ENCODE data around the gene TMEM238.
A peak's percentile ranks its signal among the peaks of the same experiment; 100 is the strongest.

TMEM238 gene

DNA sequence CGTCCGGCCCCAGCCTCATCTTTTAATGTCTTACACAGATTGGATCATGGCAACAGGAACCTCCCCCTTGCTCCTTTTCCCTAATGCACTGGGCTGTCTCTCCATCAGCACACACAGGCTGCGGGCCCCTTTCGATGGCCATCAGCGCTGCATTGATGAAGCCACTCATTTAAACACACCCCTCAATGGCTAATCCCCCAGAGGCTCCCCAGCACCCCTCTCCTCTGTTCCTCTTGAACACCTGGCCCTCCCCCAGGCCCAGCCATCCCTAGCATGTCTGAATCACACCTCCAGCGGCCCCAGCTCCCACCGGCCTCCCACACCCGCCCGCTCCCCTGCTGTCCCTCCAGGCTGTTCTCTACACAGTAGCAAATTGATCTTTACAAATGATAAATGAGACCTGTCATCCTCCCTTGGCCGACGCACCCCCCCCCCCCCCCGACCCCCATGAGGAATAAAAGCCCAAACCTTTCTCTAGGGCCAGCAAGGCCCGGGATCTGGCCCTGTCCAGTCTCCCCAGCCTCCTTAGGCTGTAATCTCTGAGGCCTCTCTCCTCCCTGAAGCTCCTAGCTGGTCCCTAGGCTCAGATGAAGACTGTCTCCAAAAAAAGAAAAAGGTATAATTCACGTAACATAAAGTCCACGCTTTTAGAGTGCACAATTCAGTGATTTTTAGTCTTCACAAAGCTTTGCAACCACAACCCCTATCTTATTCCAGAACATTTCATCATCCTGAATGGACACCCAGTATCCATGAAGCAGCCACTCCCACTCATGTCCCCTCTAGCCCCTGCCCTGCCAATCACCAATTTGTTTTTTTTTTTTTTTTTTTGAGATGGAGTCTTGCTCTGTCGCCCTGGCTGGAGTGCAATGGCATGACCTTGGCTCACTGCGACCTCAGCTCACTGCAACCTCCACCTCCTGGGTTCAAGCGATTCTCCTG, 9.0 kb upstream of the TMEM238 start:
- no peak for DNase-seq (ENCODE audit: low read depth, low spot score)
- TF ChIP-seq EZH2 (IDR thresholded peaks at IDR 0.05) (no peak), FOXP2 (optimal IDR thresholded peaks at IDR 0.05; ENCODE audit: control extremely low read depth, extremely low read length, insufficient read depth) (no peak), POLR2AphosphoS5 (IDR thresholded peaks at IDR 0.05; ENCODE audit: borderline replicate concordance, low read depth, low read length) (no peak)
- Histone ChIP-seq H3K9ac (ENCODE audit: insufficient read length) (no peak overlapping the region), H3K4me3 (no peak overlapping the region), H3K27ac (no peak overlapping the region), H3K9me3 (ENCODE audit: low read depth, low read length) (no peaks in the 10 kb centered on the region), H3K36me3 (ENCODE audit: insufficient read depth, low read length) (peaks cover 24% of the 10 kb centered on the region)

DNA sequence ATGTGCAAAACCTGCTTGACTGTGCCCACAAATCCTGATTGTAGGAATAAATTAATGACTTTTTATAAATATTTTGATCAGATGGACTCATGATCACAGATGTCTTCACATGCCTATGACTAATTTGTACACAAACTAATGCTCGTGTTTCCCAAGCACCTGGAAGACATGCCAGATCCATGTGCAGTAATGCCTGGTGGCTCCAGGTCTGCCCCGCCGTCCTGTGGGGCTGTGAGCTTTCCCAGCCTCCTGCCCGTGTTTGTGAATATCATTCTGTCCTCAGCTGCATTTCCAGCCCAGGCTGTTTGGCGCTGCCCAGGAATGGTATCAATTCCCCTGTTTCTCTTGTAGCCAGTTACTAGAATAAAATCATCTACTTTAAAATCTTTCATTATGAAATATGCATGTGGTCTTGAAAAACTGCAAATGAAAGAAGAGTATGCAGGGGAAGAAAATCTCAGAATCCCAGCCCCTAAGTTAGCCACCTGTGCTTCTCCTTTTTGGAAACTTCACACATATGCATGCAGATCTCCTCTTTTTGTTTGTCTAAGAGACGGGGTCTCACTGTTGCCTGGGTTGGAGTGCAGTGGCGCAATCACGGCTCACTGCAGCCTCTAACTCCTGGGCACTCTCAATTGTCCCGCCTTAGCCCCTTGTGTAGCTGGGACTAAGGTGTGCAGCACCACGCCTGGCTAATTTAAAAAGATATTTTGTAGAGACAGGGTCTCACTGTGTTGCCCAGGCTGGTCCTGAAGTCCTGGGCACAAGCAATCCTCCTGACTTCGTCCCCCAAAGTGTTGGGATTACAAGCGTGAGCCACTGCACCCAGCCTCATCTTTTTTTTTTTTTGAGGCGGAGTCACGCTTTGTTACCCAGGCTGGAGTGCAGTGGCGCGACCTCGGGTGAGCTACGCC, 7.9 kb upstream of the TMEM238 start:
- H3K9me3 ChIP-seq (ENCODE audit: low read depth, low read length) = no peaks in the 10 kb centered on the region
- DNase-seq (ENCODE audit: low read depth, low spot score) = no peak
- TF ChIP-seq POLR2AphosphoS5 (IDR thresholded peaks at IDR 0.05; ENCODE audit: borderline replicate concordance, low read depth, low read length) (no peak), FOXP2 (optimal IDR thresholded peaks at IDR 0.05; ENCODE audit: control extremely low read depth, extremely low read length, insufficient read depth) (no peak), EZH2 (IDR thresholded peaks at IDR 0.05) (no peak)
- no peak overlapping the region for H3K4me3 ChIP-seq
- H3K9ac ChIP-seq (ENCODE audit: insufficient read length) = no peak overlapping the region
- H3K27ac ChIP-seq = peak overlapping the region; percentile 48
- H3K36me3 ChIP-seq (ENCODE audit: insufficient read depth, low read length) = peaks cover 35% of the 10 kb centered on the region

DNA sequence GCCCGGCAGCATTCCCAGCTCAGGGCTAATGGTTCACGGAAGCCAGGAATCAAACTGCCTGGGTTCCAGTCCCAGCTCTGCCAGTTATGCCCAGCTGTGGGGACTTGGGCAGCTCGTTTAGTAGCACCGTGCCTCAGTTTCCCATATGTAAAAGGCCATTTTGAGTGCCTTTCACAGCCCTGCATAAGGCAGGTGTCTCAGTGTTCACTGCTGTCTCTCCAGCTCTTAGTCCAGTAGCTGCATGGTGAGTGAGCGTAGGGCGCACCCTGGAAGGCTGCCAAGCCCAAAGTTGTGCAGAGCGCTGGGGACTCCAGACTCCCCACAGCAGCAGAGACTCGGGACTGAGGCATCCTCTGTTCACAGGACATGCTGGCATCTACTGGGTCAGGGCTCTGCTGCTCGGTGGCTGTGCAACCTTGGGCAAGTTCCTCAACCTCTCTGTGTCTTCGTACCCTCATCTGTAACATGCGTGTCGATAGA, 7.1 kb upstream of the TMEM238 start:
- Histone ChIP-seq H3K4me3 (no peak overlapping the region), H3K9ac (ENCODE audit: insufficient read length) (no peak overlapping the region), H3K27ac (no peak overlapping the region), H3K9me3 (ENCODE audit: low read depth, low read length) (no peaks in the 10 kb centered on the region), H3K36me3 (ENCODE audit: insufficient read depth, low read length) (peaks cover 42% of the 10 kb centered on the region)
- DNase-seq (ENCODE audit: low read depth, low spot score) = no peak
- no peak for TF ChIP-seq EZH2 (IDR thresholded peaks at IDR 0.05)
- TF ChIP-seq POLR2AphosphoS5 (IDR thresholded peaks at IDR 0.05; ENCODE audit: borderline replicate concordance, low read depth, low read length) = 0 out of 2 replicates have a peak, but pooled peaks have one; percentile 46
- no peak for TF ChIP-seq FOXP2 (optimal IDR thresholded peaks at IDR 0.05; ENCODE audit: control extremely low read depth, extremely low read length, insufficient read depth)

DNA sequence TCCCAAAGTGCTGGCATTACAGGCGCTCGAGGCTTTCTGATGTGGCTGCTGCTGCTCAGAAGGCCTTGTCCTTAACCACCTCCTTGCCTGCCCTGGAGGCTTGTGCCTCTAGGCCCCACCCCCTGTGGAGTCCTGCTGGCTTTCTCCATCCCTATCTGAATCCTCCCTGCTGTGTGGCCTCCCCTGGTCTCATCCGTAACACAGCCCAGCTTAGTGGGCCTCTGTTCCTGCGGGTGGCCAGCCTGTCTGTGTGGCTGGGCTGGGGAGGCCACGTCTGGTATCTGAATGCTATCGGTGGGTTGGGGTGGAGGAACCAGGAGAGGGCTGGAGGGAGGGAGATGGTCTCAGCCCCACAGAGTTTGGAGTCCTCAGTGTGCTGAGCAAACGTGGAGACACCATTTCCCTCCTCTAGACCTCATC, 6.4 kb upstream of the TMEM238 start:
- no peak for TF ChIP-seq EZH2 (IDR thresholded peaks at IDR 0.05)
- no peak overlapping the region for H3K4me3 ChIP-seq
- H3K27ac ChIP-seq = peak overlapping the region; percentile 51
- no peak overlapping the region for H3K9ac ChIP-seq (ENCODE audit: insufficient read length)
- no peak for DNase-seq (ENCODE audit: low read depth, low spot score)
- H3K36me3 ChIP-seq (ENCODE audit: insufficient read depth, low read length) = peaks cover 42% of the 10 kb centered on the region
- no peaks in the 10 kb centered on the region for H3K9me3 ChIP-seq (ENCODE audit: low read depth, low read length)

DNA sequence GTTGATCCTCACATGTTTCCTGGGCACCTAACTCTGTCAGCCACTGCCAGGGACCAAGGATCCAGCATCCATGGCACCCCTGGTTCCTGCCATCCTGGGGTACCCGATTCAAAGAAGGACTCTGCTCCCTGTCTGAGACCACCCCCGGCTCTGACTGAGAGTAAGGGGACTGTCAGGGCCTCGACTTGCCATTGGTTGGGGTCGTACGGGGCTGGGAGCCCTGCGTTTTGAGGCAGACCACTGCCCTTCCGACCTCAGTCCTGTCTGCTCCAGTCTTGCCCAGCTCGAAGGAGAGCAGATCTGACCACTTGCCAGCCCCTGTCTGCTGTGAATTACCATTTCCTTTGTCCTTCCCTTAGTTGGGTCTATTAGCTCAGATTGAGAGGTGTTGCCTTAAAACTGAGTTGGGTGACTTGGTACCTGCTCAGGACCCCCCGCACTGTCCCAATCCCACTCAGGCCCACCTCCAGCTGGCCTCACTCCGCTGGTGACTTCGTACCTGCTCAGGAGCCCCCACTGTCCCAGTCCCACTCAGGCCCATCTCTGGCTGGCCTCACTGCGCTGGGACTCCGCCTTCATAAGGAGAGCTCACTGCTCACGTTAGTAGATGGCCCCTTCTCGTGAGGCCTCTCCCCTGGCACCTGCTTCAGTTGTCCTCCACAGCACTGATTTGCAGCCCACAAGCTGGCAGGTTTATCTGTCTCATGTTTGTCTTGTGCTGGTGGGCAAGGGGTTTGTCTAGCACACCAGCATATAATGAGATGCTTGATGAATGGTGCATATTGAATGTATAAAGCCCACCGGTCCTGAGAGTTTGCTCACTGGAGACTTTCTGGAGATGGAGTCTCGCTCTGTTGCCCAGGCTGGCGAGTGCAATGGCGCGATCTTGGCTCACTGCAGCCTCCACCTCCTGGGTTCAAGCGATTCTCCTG, 5.6 kb upstream of the TMEM238 start:
- H3K9ac ChIP-seq (ENCODE audit: insufficient read length) = peak overlapping the region; percentile 14
- TF ChIP-seq FOXP2 (optimal IDR thresholded peaks at IDR 0.05; ENCODE audit: control extremely low read depth, extremely low read length, insufficient read depth) (no peak), EZH2 (IDR thresholded peaks at IDR 0.05) (no peak), POLR2AphosphoS5 (IDR thresholded peaks at IDR 0.05; ENCODE audit: borderline replicate concordance, low read depth, low read length) (peak; percentile 30; the same call in 1 of the 2 replicates)
- H3K4me3 ChIP-seq = no peak overlapping the region
- peaks cover 42% of the 10 kb centered on the region for H3K36me3 ChIP-seq (ENCODE audit: insufficient read depth, low read length)
- no peaks in the 10 kb centered on the region for H3K9me3 ChIP-seq (ENCODE audit: low read depth, low read length)
- peak overlapping the region; percentile 51 for H3K27ac ChIP-seq
- no peak for DNase-seq (ENCODE audit: low read depth, low spot score)

DNA sequence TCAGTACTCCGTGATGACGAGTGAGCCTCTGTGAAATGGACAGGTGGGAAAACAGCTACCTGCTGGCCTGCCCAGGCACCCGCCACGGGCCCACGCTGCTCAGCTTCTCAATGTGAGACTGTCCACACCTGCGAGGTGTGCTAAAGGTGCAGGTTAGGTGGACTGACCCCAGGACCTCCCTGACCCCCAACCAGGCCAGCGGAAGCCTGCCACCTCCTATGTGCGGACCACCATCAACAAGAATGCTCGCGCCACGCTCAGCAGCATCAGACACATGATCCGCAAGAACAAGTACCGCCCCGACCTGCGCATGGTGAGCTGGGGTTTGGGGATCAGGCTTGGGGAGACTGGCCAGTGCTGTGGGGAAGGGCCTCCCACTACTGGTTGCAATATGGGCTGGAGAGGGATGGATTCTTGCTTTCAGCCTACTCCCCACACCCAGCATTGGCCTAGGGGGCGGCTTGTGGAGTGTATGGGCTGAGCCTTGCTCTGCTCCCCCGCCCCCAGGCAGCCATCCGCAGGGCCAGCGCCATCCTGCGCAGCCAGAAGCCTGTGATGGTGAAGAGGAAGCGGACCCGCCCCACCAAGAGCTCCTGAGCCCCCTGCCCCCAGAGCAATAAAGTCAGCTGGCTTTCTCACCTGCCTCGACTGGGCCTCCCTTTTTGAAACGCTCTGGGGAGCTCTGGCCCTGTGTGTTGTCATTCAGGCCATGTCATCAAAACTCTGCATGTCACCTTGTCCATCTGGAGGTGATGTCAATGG, 3.8 kb upstream of the TMEM238 start:
- no peak for DNase-seq (ENCODE audit: low read depth, low spot score)
- 0 out of 2 replicates have a peak overlapping the region, but pooled peaks have one; percentile 19 for H3K27ac ChIP-seq

DNA sequence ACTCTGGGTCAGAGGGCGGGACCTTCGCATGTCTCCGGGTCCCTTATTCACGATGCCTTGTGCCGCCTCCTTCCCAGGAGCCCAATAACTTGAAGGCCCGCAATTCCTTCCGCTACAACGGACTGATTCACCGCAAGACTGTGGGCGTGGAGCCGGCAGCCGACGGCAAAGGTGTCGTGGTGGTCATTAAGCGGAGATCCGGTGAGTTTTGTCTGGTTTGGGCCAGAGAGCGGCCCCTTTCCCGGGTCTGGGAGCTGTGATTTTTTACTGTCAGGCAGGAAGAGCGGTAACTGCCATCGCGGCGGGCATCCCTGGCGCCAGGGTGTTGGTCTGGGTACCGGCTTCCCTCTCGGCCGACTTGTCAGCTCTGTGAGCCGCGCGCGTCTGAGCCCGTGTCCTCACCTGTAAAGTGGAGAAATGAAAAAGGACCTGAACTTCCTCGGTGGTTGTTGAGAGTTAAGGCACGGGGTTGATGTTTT, 2.4 kb upstream of the TMEM238 start:
- peaks cover 42% of the 10 kb centered on the region for H3K36me3 ChIP-seq (ENCODE audit: insufficient read depth, low read length)
- H3K4me3 ChIP-seq = peak overlapping the region; percentile 91
- TF ChIP-seq EZH2 (IDR thresholded peaks at IDR 0.05) (no peak), FOXP2 (optimal IDR thresholded peaks at IDR 0.05; ENCODE audit: control extremely low read depth, extremely low read length, insufficient read depth) (no peak), POLR2AphosphoS5 (IDR thresholded peaks at IDR 0.05; ENCODE audit: borderline replicate concordance, low read depth, low read length) (no peak)
- H3K9ac ChIP-seq (ENCODE audit: insufficient read length) = peak overlapping the region; percentile 97
- DNase-seq (ENCODE audit: low read depth, low spot score) = no peak
- H3K9me3 ChIP-seq (ENCODE audit: low read depth, low read length) = no peaks in the 10 kb centered on the region
- H3K27ac ChIP-seq = no peak overlapping the region

More for the DNA sequence above, 3.8 kb upstream of the TMEM238 start:
- Histone ChIP-seq H3K9me3 (ENCODE audit: low read depth, low read length) (no peaks in the 10 kb centered on the region), H3K36me3 (ENCODE audit: insufficient read depth, low read length) (peaks cover 42% of the 10 kb centered on the region), H3K9ac (ENCODE audit: insufficient read length) (peak overlapping the region; percentile 97), H3K4me3 (peak overlapping the region; percentile 91)
- TF ChIP-seq POLR2AphosphoS5 (IDR thresholded peaks at IDR 0.05; ENCODE audit: borderline replicate concordance, low read depth, low read length) (no peak), FOXP2 (optimal IDR thresholded peaks at IDR 0.05; ENCODE audit: control extremely low read depth, extremely low read length, insufficient read depth) (no peak), EZH2 (IDR thresholded peaks at IDR 0.05) (no peak)
